NCI-H1436 treated with DMSO at 0.1 percent for 48 hours (cell line): ENCODE results near the gene MLPH.

Experiments
- DNase-seq: peaks from one replicate; lab custom pipeline; 2025; lab: John Stamatoyannopoulos, UW

MLPH gene

DNA sequence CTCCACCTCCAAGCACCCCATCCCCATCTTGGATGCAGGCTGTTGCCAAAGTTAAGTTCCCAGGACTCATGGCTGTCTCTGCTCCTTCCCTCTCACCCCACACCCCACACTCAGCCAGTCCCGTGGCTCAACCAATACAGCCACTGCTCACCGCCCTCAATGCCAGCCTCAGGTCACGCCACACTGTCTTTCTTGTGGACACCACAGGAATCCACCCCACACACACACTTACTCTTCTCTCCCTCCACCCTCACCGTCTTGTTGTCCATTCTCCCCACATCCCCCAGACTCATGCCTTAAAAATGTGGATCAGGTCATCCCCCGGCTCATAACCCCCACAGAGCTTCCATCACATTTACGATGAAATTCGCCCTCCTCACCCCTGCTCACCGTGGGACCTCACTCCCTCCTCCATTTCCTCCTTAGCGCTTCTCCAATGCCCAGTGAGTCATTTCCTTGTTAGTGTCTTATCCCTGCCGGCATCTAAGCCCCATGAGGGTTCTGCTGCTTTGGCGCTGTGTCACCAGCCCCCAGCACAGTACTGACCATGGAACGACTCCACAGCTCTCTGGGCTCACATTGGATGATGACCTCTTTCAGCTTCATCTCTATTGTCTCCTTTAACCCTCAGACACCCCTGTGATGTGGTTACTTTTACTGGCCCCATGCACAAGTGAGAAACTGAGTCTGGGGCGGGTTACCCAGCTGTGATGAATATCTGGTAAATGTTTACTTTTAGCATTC, 13.8 kb downstream of the MLPH start:
- DNase-seq, result no peak

DNA sequence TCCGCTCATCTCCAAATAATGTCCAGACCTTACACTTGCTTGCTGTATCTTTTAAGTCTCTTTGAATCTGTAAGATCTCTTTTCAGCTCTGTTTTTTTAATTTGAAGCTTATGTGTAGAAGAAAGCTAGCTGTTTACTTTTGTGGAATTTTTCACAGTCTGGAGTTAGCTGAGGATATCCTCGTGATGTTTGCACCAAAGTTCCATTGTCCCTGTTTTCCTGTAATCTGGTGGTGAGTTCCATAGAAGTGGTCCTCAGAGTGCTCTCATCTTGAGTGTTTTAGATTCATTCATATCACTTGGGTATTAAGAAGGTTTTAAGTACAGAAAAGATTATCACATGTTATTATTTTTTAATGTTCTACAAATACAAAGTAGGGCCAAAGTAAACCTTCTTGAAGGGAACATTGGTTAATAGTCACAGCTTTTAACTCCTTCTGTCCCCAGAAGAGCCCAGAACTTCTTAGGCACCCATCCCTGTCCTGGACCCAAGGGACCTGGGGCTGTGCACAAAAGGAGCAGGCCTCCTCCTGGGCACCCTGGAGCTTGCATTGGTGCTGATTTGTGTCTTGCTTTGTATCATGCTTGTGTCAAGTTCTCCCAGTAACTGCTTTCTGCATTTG, 15.0 kb downstream of the MLPH start:
- no peak for DNase-seq

DNA sequence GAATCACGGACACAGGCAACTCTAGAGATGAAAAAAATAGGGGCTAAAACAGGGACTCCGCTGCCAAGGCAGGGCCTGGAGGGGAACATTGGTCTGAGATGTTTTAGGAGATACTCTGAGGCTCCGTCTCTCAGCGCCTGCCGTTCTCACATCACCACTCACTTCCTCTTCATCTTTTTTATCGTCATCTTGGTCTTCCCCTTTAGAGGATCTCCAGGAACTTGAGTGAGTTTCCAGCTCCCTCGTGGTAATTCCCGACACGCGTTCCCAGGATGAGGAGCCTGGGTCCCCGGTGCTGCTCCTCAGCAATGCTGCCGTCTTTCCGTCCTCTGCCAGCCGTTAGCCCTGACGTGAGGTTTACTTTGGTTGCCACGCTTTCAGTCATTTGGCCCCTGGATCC, 16.1 kb downstream of the MLPH start:
- no peak for DNase-seq

DNA sequence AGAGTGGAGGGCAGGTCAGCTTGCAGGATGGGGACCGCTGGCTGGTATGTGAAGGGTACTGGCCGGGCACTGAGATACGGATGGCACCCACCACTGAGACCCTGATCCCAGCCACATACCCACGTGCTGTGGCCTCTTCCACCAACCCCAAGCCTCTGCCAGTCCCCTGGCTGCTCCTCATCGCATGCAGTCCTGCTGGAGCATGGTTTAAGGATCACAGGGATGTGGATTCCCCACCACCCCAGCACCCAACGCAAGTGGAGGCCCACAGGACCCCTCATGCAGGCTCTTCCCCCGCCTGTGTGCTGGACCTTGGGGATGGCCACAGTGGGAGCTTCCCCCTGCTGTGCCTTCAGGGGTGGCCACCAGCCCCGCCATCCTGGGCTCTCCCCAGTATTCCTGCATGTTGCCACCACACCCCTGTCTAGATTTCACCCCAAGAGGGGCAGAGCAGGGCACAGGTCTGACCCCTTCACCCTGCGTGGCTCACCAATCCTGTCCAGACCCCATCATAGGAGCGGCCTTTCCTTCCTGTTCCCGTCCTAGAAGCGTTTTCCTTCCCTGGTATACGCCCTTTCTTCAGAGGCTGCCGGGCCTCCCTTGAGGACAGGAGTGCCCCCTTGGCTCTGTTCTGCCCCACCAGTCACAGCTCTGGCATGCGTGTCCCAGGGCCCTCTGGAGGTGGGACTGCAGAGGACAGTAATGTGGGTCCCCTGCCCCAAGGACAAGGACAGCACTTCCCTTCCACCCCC, 18.3 kb downstream of the MLPH start:
- DNase-seq, result no peak

DNA sequence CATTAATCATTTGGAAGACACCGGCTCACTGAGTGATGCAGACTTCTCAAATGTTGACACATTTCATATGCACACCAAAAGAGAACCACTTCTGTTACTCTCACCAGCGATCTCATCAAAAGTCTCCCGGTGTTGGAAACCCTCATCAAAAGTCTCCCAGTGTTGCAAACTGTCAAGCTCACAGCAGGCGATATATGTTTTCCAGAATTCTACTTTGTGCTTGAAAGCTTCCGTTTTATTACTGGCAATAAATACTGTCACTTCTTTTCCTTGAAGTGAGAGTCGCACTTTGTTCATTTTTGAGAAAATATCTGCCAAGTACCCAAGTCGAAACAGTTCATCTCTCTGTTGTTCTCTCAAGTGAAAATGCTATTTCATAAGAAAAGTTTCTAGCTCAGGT, 20.5 kb downstream of the MLPH start:
- DNase-seq, result no peak

DNA sequence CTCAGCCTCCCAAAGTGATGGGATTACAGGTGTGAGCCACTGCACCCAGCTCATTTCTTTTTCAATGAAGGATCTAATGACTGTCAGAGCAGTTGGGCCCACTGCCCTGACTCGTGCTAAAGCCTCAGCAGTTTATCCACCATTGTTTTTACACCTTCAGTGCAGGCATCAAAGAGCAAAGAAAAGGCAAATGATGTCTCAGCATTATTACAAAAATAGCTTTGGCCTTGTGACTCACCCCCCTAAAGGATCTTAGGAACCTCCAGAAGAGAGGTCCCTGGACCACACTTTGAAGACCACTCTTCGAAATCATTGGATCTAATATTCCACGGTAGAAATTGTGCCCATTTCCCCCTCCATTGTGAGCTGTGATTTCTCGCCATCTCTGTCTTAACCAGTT, 21.3 kb downstream of the MLPH start:
- DNase-seq, result no peak

DNA sequence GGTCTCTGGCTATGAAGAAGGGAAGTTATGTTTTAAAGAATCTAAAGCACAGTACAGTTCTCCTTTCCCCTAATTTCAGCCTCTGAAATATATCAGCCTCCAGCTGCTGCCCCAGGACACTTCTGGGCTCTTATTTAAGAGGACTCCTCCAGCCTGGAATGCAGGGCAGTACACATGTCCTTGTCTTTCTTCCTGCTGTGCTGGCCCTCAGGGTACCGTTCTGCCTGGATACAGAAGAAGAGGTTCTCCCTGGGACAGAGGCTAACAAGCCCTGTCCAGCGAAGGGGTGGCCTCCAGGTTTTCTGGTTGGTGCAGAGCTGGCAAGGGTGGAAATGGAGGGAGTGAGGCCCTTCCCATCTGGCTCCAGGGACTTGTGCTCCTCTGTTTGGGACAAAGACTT, 22.1 kb downstream of the MLPH start:
- no peak for DNase-seq

DNA sequence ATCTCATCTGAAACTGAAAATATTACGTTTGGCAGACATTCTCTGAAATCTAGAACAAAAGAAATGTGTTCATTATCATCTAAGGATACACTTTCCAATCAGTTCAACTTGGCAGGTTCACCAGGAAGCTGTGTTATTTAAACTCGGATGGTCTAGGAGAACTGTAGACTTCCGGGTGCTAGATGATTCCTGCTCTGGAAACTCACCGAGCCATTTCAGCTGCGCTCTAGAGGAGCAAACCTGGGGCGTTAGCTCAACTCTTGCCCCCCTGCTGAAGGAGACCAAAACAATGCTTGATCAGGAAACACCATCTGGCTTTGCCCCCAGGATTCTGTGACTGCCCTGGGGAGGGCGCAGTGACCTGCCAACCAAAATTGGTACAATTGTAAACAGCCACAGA, 22.9 kb downstream of the MLPH start:
- DNase-seq, result no peak

DNA sequence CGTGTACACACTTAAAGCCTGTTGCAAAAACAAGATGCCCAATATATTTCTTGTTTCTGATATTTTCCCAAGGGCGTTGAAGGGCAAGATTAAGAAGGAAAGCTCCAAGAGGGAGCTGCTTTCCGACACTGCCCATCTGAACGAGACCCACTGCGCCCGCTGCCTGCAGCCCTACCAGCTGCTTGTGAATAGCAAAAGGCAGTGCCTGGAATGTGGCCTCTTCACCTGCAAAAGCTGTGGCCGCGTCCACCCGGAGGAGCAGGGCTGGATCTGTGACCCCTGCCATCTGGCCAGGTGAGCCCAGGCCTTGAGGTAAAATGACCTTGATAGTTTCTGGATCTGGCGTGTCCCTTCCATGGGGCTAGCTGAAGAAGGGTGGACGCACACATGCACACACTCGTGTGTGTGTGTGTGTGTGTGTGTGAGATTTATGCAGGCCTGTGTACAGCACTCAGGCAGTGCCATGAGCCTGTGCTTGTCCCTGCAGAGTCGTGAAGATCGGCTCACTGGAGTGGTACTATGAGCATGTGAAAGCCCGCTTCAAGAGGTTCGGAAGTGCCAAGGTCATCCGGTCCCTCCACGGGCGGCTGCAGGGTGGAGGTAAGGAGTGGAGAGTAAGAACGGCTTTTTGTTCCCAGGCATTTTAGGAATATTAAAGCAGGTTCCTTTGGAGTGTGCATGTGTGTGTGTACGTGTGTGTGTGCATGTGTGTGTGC, 23.6 kb downstream of the MLPH start:
- no peak for DNase-seq

DNA sequence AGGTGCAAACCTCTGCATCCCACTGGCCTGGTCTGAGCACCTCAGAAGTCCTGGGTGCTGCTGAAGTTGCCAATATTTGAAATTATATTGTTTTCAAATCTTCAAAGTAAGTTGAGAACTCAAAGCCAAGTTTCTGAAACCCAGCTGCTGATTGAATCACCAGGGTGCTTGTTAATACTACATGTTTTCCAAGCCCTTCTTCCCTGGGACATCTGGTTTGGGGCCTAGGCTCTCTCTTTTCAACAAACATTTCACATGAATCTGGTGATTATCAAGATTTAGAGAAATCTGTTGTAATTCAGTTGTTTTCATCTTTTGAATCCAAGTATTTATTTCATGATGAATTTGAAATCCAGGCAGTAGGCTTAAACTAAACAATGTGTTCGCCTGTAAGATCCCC, 24.4 kb downstream of the MLPH start:
- DNase-seq, result no peak

DNA sequence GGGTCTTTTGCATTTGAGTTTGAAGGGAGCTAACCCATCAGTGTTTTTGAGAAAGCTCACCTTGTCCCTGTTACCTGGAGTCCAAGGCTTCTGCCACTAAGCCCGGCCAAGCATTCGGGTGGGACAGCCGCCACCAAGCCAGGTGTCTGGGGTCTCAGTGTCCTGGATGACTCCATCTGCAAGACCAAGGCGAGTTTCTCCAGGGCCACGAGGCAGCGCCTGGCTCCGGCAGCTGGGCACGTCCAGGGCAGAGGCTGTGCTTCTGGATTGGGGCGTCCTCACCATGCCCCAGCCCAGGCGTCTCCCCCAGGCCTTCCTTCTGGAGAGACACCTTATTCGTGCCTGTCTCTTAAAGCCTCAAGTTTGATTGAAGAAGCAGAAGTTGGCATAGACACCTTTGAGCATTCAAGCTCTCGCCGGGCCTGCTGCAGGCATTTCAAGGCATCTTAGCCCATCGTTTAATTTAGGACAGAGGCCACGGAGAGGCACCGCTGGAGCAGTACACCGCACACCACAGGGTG, 24.9 kb downstream of the MLPH start:
- no peak for DNase-seq

DNA sequence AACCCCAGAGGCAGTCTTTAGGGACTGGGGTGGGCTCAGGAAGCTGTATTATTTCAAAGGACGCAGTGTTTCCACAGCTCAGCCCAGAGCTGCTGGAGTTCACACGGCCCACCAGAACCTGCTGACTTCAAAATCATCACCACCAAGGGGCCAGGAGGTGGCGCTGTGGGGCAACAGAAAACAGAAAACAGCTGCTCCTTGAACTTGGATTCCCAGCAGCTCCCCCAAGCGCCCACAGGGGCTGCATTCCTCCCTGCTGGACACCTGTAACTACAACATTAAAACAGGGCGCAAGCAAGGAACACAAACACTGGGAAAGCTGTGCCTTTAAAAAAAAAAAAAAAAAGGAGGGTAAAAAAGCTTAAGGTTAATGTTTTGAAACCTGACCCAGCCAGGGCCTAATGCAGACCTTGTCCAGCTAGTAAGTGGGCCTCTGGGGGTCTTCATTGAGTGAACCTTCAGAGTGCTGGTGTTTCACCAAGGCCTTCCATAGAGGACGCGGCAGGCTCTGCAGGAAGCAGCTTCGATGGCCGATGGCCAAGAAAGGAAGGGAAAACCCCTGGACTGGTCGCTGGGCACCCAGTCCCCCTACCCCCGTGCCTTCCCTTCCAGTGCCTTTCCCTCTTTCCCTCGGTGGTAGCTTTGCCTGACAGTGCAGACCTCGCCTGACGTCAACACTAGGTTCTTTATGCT, 25.9 kb downstream of the MLPH start:
- DNase-seq, result peak; percentile 45

DNA sequence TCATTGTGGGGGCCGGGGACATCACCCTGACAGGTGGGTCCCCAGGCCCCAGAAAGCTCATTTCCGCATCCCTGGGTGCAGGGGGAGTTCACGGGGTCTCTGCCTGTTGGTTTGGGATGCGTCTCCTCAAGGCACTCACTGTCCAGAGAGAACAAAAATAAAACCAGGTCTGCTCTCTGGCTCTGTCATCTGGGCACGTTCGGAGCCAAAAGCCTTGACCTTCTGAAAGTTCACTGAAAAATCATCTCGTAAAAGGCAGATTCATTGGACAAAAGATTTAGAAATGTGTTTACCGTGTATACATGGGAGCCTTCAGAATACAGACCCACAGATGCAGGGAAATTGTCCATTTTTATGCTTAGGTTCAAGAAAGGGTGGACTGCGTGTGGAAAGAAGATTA, 26.6 kb downstream of the MLPH start:
- no peak for DNase-seq

DNA sequence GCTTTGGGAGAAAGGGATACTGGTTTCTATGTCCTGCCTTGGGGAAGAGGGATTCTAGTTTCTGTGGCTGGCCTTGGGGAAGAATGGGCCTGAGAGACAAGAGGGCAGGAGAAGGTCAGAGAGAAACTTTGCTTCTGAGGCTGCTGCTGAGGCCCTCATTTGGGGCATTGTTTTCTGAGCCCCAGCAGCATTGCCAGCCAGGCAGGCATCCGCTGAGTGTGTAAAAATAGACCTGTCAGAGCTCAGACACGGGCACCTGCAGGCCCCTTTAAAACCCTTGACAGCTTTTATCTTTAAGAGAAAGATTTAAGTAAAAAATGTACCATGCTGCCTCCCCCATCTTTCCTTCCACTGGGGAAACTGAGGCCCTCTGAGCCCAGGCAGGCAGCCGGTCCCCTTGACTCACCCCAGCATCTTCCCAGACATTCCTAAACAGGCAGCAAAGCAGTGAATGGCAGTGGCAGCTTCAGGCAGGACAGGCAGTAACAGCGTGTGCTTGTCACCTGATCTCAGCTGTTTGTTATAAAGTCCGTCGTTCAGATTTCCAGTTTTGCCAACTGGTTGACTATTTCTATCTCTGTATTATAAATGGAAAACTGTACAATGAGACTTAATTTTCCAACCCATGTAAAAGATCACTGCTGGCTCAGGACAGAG, 27.6 kb downstream of the MLPH start:
- no peak for DNase-seq

DNA sequence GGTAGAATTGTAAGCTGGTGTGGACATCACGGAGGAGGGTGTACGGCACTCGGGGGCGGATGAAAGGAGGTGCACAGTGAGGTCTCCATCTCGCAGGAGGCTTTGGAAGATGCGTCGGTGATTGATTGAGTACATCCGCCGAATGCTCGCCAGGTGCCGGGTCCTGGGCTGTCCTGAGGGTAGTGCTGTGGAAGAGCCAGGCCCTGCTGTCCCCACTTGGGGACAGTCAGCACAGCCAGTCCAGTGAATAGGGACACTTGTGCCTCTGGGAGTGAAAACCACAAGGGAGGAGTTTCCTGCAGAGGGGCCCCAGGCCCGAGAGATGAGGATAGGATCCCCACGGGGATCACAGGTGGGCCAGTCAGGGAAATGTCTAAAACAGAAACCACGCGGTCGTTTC, 28.1 kb downstream of the MLPH start:
- DNase-seq, result no peak

DNA sequence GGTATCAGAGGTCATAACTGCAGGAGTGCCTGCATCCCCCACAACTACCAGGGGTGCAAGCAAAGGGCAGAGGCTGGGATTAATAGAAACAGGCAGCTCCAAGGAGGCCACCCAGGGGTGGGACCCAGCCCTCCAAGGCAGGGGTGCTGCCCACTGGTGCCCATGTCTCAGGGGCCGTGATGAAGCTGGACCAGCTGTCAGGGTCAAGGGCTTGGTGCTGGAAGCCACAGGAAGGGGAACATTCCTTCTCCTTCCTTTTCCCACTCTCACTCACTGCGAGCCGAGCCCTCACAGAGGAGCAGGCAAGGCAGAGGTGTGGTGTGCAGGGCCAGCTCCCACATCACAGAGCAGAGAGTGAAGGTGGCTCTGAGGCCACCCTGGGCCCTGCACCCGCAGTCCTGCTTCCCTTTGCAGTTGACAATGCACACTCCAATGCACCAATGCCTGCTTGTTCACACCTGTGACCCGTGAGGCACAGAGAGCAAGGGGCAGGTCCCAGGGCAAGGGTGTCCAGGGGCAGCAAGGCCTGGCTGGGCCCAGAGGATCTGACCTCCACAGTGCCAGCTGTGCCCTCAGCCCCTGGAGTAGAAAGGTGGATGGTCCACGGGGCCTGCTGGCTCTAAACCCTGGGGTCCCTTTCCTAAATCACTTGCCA, 28.7 kb downstream of the MLPH start:
- DNase-seq, result no peak

DNA sequence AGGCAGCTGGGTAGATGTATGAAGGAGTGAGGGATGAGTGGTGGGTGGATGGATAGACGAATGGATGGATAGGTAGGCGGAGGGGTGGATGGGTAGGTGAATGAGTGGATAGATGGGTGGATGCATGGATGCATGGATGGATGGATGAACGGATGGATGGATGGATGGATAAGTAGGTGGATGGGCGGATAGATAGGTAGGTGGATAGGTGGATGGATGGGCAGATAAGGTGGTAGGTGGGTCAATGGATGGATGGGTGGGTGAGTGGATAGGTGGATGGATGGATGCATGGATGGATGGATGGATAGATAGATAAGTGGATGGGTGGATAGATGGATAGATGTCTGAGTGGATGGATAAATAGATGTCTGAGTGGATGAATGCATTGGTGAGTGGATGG, 30.1 kb downstream of the MLPH start:
- DNase-seq, result no peak

DNA sequence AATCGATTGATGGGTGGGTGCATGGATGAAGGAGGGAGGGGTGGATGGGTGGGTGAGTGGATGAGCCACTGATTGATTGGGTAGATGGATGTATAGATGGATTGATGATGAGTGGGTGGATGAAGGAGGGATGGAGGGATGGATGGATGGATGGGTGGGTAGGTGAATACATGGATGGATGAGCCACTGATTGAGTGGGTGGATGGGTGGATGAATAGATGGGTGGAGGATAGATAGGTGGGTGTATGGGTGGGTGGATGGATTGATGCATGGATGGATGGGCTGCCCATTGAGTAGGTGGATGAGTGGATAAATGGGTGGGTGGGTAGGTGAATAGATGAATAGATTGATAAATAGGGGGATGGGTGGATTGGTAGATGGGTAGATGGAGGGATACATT, 30.9 kb downstream of the MLPH start:
- no peak for DNase-seq

DNA sequence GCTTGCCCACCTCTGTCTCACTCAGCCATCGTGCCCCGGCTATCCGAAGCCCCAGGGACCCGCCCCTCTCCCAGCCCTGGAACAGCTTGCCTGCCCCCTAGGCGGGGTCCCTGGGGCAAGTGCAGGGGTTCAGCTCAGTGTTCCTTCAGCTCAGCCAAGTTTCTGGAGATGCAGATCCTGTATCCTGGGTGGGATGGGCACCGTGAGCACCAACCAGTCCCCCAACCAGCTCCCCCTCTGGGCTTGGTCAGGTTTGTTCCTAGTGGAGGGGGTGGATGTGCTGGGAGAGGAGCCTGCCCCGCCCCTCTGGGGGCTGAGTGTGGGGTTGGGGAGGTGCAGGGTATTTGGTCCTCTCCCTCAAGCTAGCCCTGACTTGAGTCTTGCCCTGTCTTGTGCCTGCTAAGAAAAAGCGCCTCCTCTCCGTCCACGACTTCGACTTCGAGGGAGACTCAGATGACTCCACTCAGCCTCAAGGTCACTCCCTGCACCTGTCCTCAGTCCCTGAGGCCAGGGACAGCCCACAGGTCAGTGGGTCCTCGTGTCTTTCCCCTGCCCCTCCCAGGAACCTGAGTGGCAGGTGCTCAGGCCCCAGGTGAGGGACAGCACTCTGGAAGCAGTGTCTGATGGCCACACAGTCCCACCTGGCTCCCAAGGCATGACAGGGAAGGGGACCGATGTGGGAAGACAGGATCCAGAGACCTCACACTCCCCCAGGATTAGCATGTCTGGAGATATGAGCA, 32.6 kb downstream of the MLPH start:
- no peak for DNase-seq

DNA sequence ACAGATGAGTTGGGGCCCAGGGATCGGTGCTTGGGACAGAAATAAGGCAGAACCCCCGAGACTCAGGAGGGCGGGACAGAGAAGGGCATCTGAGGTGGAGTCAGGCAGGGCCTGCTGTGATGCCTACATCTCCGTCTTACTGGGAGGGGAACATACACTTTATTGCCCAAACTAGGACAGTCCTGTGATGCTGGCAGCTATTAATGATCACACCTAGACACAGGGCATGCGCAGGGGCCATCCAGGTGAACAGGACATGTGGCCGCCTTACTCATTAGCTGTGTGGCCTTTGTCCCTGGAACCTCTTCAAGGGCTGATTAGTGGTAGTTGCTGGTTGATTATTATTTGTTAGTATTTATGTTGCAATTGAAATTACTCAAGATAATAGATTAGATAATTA, 33.2 kb downstream of the MLPH start:
- no peak for DNase-seq
